Liver (tissue), 3 donors: ENCODE data around the gene PGM1.

Experiments used
- CTCF ChIP-seq: fragments of 150-350 bp; IDR thresholded peaks from 2 replicates; pipeline ENCODE4 v1.5.1; 2017; ENCODE audit warnings: improper control_type of control experiment, low read depth, low read length; ENCODE audit not compliant: missing input control
- GABPA ChIP-seq, 2 donors: IDR thresholded peaks in 1 of 2; conservative IDR thresholded peaks in 1 of 2; 2 replicates each; pipeline ENCODE4 v1.6.1; 2016; ENCODE audit warnings: antibody characterized with exemption in 2 of 2, mild to moderate bottlenecking in 1 of 2, moderate library complexity in 1 of 2
- JUND ChIP-seq, 2 donors: IDR thresholded peaks; 2 replicates each; pipeline ENCODE4 v1.6.1; 2016; ENCODE audit warnings: antibody characterized with exemption in 2 of 2
- RAD21 ChIP-seq, 2 donors: IDR thresholded peaks; 2 replicates each; pipeline ENCODE4 v1.6.1; 2016; ENCODE audit warnings: antibody characterized with exemption in 2 of 2, mild to moderate bottlenecking in 2 of 2
- REST ChIP-seq: IDR thresholded peaks from 2 replicates; pipeline ENCODE4 v1.6.1; 2016; ENCODE audit warnings: antibody characterized with exemption, mild to moderate bottlenecking
- SP1 ChIP-seq: IDR thresholded peaks from 2 replicates; pipeline ENCODE4 v1.6.1; 2018; ENCODE audit warnings: antibody characterized with exemption, mild to moderate bottlenecking
- YY1 ChIP-seq: IDR thresholded peaks from 2 replicates; pipeline ENCODE4 v1.6.1; 2016; ENCODE audit warnings: antibody characterized with exemption, mild to moderate bottlenecking
- ZBTB33 ChIP-seq: IDR thresholded peaks from 2 replicates; pipeline ENCODE4 v1.6.1; 2016; ENCODE audit warnings: antibody characterized with exemption
- donor health status: healthy.
- donor health status: healthy.

GRCh38 chr1:63575340-63575826, 17.8 kb upstream of the PGM1 start:
- TF ChIP-seq CTCF = peak; percentile 72
- no peak for TF ChIP-seq YY1
- no peak for TF ChIP-seq SP1
- TF ChIP-seq JUND (IDR thresholded peaks at IDR 0.05) = no peak
- no peak for TF ChIP-seq REST
- no peak for TF ChIP-seq ZBTB33
- no peak for TF ChIP-seq GABPA (IDR thresholded peaks at IDR 0.05 in 1 of 2, conservative IDR thresholded peaks at IDR 0.05 in 1 of 2)
- TF ChIP-seq RAD21 (IDR thresholded peaks at IDR 0.05) = peak; percentile 67 to 75
